SK-N-SH (cell line): ENCODE measurements around the gene PRRT1B. TPM values are rescaled to one million over a fixed set of nuclear protein-coding genes. Genes with fewer than 3 reads are reported as not detected.

Experiments used
- CTCF ChIA-PET: fragments of 300-600, 350-600 bp; formaldehyde crosslinking; extraction: SDS; loops from one replicate; lab custom pipeline; 2021; lab: Yijun Ruan, JAX
- POLR2A ChIA-PET: fragments of 350-600 bp; sonication (Branson Sonifier 250); formaldehyde crosslinking; extraction: SDS; loops from one replicate; lab custom pipeline; 2020; ENCODE audit warnings: antibody characterized with exemption, inconsistent platforms; lab: Yijun Ruan, JAX
- DNase-seq: peaks from one replicate; pipeline ENCODE4 v3.0.0; 2012
- H2AFZ ChIP-seq: fragments of 200-600 bp; sonication (generic); 2 replicates; pipeline ENCODE4 v1.8.1; 2016; ENCODE audit warnings: antibody characterized with exemption, mild to moderate bottlenecking, low read depth
- H3F3A ChIP-seq: fragments of 200-600 bp; sonication (generic); replicated peaks from 2 replicates; pipeline ENCODE3; 2016; ENCODE audit warnings: antibody characterized with exemption, mild to moderate bottlenecking; ENCODE audit not compliant: insufficient read depth
- H3K27ac ChIP-seq, 2 experiments: fragments of 200-500 bp in 1 of 2; fragments of 200-600 bp in 1 of 2; sonication (Bioruptor generic) in 1 of 2; sonication (generic), shearing (Covaris generic) in 1 of 2; 2 replicates each; pipeline versions ENCODE4 v1.5.1 to v1.6.1; 2014 to 2016; ENCODE audit warnings: low read depth in 2 of 2, inconsistent platforms in 1 of 2, low read length in 1 of 2, mild to moderate bottlenecking in 1 of 2, mixed read lengths in 1 of 2
- H3K27me3 ChIP-seq: fragments of 200-600 bp; sonication (generic), shearing (Covaris generic); 2 replicates; pipeline ENCODE4 v1.6.1; 2016; ENCODE audit warnings: mixed run types; ENCODE audit not compliant: insufficient read depth
- H3K36me3 ChIP-seq, 2 experiments: fragments of 200-500 bp in 1 of 2; fragments of 200-600 bp in 1 of 2; sonication (Bioruptor generic) in 1 of 2; sonication (generic) in 1 of 2; replicated peaks in 1 of 2; 2 replicates each; pipeline versions ENCODE3 to v1.5.1; 2014 to 2016; ENCODE audit warnings: low read length in 1 of 2, mild to moderate bottlenecking in 1 of 2; ENCODE audit not compliant: insufficient read depth in 2 of 2, control insufficient read depth in 1 of 2
- H3K4me1 ChIP-seq, 2 experiments: fragments of 200-500 bp in 1 of 2; fragments of 200-600 bp in 1 of 2; sonication (Bioruptor generic) in 1 of 2; sonication (generic), shearing (Covaris generic) in 1 of 2; 2 replicates each; pipeline versions ENCODE4 v1.5.1 to v1.6.1; 2014 to 2016; ENCODE audit warnings: low read depth in 1 of 2, low read length in 1 of 2, mixed run types in 1 of 2; ENCODE audit not compliant: insufficient read depth in 2 of 2, control insufficient read depth in 1 of 2
- H3K4me2 ChIP-seq: fragments of 200-600 bp; sonication (generic), shearing (Covaris generic); 2 replicates; pipeline ENCODE4 v1.6.1; 2017; ENCODE audit warnings: mixed run types
- H3K4me3 ChIP-seq, 2 experiments: fragments of 200-500 bp in 1 of 2; fragments of 200-600 bp in 1 of 2; sonication (Bioruptor generic) in 1 of 2; sonication (generic), shearing (Covaris generic) in 1 of 2; 2 replicates each; pipeline versions ENCODE4 v1.5.1 to v1.8.1; 2014 to 2016; ENCODE audit warnings: low read depth in 2 of 2, inconsistent platforms in 1 of 2, low read length in 1 of 2, mild to moderate bottlenecking in 1 of 2, mixed read lengths in 1 of 2, moderate library complexity in 1 of 2
- H3K79me2 ChIP-seq: fragments of 200-600 bp; sonication (generic); 2 replicates; pipeline ENCODE4 v1.8.1; 2017; ENCODE audit warnings: mild to moderate bottlenecking; ENCODE audit not compliant: insufficient read depth
- H3K9ac ChIP-seq: fragments of 200-600 bp; sonication (generic); 2 replicates; pipeline ENCODE4 v1.6.1; 2017; ENCODE audit warnings: mixed run types
- H3K9me2 ChIP-seq: fragments of 200-600 bp; sonication (generic); 2 replicates; pipeline ENCODE4 v1.6.1; 2017; ENCODE audit warnings: mixed run types
- H3K9me3 ChIP-seq: fragments of 200-600 bp; sonication (generic); 2 replicates; pipeline ENCODE4 v1.6.1; 2017; ENCODE audit warnings: mixed run types, mild to moderate bottlenecking, moderate library complexity
- H4K20me1 ChIP-seq: fragments of 200-600 bp; sonication (generic); 2 replicates; pipeline ENCODE4 v1.6.1; 2017; ENCODE audit warnings: mild to moderate bottlenecking, mixed run types; ENCODE audit not compliant: insufficient read depth
- GATA2 ChIP-seq: sonication (generic); formaldehyde crosslinking; IDR thresholded peaks from 2 replicates; pipeline ENCODE4 v1.5.0; 2020; ENCODE audit warnings: mild to moderate bottlenecking, missing genetic modification reagents
- RAD21 ChIP-seq: IDR thresholded peaks from 2 replicates; pipeline ENCODE4 v1.6.1; 2012; ENCODE audit warnings: mild to moderate bottlenecking, low read length
- SMC3 ChIP-seq: IDR thresholded peaks from 2 replicates; pipeline ENCODE4 v1.6.1; 2012; ENCODE audit warnings: low read depth, low read length, improper control_type of control experiment
- TEAD4 ChIP-seq: IDR thresholded peaks from 2 replicates; pipeline ENCODE4 v1.4.0; 2012; ENCODE audit warnings: mild to moderate bottlenecking, borderline replicate concordance; ENCODE audit not compliant: insufficient read depth
- WGBS: methylation state at CpG from one replicate; pipeline ENCODE4 v1.1.6; 2017; ENCODE audit warnings: low lambda C conversion rate; 5-methylcytosine and 5-hydroxymethylcytosine counted together
- polyA plus RNA-seq, 3 experiments: library from polyadenylated mRNA; depleted of rRNA; stranded (reverse); fragments of >200 nt; gene quantifications; 2 replicates each; pipeline ENCODE4 v1.2.3, GENCODE V29; 2012
- TF ChIP-seq, protein P1 (sequence below): fragments of 200-600 bp; sonication (generic); IDR thresholded peaks from 2 replicates; pipeline ENCODE4 v1.6.1; 2017; ENCODE audit warnings: antibody characterized with exemption, mild to moderate bottlenecking, moderate library complexity
- TF ChIP-seq, protein P2 (sequence below): IDR thresholded peaks from 2 replicates; pipeline ENCODE4; 2012
- TF ChIP-seq, protein P3 (sequence below): IDR thresholded peaks from 2 replicates; pipeline ENCODE4 v1.6.1; 2012; ENCODE audit warnings: mild to moderate bottlenecking, low read depth, low read length, moderate library complexity

The PRRT1B gene
- polyA plus RNA-seq, 1 of the 3 experiments (the other 2 are of a cell fraction): not detected

DNA sequence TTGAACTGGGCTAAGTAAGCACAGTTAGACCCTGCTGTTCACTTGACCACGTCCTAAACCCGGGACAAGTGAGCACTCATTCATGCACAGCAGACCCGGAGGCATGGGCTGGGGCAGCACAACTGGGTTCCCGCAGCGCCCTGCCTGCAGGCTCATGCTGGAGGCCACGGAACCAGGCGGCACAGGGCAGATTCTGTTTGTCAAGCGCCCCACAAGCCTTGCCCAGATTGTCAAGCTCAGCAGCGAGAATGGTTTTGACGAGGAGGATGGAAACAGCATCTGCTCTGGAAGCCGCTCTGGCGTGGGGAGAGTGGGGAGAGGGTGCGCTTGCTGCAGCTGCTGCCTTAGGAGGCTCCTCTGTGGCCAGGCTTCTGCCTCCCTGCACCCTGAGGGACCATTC lies 32.7 kb downstream of the PRRT1B start:
- Histone ChIP-seq H4K20me1 (no peaks in the 10 kb centered on the region), H3K9ac (no peak overlapping the region), H3K4me2 (no peak overlapping the region), H3K36me3 (peaks cover 5 to 30% of the 10 kb centered on the region in 2 experiments), H3K4me1 (peaks cover 0 to 4% of the 10 kb centered on the region in 2 experiments; a peak in 1 of 4 replicates), H3K9me3 (no peaks in the 10 kb centered on the region), H2AFZ (no peak overlapping the region), H3K4me3 (no peak overlapping the region), H3K27ac (no peak overlapping the region), H3K27me3 (no peaks in the 10 kb centered on the region), H3K9me2 (no peaks in the 10 kb centered on the region), H3F3A (no peaks in the 10 kb centered on the region), H3K79me2 (no peaks in the 10 kb centered on the region)
- POLR2A ChIA-PET: no interaction called here
- CTCF ChIA-PET: interaction anchor here (0.9 to 1.8 kb wide), 3 partner anchors 100 to 211 kb away, joined by 3 to 9 read pairs (median 4); no protein-coding TSS in a partner anchor
- TF ChIP-seq GATA2 (no peak), TEAD4 (no peak), SMC3 (no peak), RAD21 (no peak)
- TF ChIP-seq, protein P1, sequence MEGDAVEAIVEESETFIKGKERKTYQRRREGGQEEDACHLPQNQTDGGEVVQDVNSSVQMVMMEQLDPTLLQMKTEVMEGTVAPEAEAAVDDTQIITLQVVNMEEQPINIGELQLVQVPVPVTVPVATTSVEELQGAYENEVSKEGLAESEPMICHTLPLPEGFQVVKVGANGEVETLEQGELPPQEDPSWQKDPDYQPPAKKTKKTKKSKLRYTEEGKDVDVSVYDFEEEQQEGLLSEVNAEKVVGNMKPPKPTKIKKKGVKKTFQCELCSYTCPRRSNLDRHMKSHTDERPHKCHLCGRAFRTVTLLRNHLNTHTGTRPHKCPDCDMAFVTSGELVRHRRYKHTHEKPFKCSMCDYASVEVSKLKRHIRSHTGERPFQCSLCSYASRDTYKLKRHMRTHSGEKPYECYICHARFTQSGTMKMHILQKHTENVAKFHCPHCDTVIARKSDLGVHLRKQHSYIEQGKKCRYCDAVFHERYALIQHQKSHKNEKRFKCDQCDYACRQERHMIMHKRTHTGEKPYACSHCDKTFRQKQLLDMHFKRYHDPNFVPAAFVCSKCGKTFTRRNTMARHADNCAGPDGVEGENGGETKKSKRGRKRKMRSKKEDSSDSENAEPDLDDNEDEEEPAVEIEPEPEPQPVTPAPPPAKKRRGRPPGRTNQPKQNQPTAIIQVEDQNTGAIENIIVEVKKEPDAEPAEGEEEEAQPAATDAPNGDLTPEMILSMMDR: no peak
- TF ChIP-seq, protein P2, sequence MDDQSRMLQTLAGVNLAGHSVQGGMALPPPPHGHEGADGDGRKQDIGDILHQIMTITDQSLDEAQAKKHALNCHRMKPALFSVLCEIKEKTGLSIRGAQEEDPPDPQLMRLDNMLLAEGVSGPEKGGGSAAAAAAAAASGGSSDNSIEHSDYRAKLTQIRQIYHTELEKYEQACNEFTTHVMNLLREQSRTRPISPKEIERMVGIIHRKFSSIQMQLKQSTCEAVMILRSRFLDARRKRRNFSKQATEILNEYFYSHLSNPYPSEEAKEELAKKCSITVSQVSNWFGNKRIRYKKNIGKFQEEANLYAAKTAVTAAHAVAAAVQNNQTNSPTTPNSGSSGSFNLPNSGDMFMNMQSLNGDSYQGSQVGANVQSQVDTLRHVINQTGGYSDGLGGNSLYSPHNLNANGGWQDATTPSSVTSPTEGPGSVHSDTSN: no peak
- WGBS: 89% methylated on average over 7 of the region's 13 CpGs
- no peak for DNase-seq

DNA sequence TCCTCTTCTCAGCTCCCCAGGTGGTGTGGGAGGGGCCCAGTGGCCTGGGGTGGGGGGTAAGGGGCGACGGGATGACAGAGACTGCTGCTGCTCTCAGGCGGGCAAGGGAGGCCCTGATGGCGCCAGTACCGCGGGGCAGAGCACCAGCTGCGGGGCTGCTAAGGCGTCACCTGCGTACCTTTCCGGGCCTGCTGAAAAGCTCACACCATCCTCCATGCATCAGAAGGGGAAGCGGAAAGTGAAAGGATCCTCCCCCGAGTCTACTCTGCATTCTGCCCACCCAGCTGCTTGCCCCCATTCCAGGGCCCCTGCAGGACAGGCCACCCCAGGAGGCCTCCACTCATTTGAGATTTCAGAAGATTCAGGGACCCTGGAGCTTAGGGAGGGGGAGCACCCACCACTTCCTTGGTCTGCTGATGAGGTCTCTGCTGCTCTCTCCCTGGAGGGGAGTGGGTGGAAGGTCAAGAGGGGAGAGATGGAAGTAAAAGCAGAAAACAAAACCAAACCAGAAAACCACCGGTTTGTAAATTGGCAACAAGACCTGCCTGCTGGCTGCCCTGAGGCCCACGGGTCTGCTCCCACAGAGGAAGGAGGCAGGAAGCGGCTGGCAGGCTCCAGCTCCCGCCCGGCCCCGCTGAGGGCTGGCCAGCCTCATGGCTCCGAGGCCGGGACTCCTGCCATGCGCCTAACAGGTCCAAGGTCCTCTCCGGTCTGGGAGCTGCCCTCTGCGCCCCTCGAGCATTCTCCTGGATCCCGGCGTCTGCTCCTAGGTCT lies 33.6 kb downstream of the PRRT1B start:
- Histone ChIP-seq H3F3A (no peaks in the 10 kb centered on the region), H3K4me2 (no peak overlapping the region), H3K27ac (no peak overlapping the region; a peak in 1 of 4 replicates), H4K20me1 (no peaks in the 10 kb centered on the region), H3K79me2 (no peaks in the 10 kb centered on the region), H3K4me1 (peaks cover 0 to 4% of the 10 kb centered on the region in 2 experiments; a peak in 1 of 4 replicates), H3K27me3 (no peaks in the 10 kb centered on the region), H3K4me3 (no peak overlapping the region), H3K9me2 (no peaks in the 10 kb centered on the region), H3K9me3 (no peaks in the 10 kb centered on the region), H3K9ac (no peak overlapping the region), H3K36me3 (peaks cover 5 to 34% of the 10 kb centered on the region in 2 experiments), H2AFZ (no peak overlapping the region)
- peak; percentile 56 for DNase-seq
- ChIA-PET POLR2A (interaction anchor here (0.8 kb wide), 1 partner anchor 48 kb away, joined by 3 read pairs; the partner anchor contains the start of gene UCK1), CTCF (interaction anchor here (0.9 to 1.8 kb wide), 4 partner anchors 13 to 212 kb away, joined by 3 to 9 read pairs (median 4); no protein-coding TSS in a partner anchor)
- TF ChIP-seq, protein P3, sequence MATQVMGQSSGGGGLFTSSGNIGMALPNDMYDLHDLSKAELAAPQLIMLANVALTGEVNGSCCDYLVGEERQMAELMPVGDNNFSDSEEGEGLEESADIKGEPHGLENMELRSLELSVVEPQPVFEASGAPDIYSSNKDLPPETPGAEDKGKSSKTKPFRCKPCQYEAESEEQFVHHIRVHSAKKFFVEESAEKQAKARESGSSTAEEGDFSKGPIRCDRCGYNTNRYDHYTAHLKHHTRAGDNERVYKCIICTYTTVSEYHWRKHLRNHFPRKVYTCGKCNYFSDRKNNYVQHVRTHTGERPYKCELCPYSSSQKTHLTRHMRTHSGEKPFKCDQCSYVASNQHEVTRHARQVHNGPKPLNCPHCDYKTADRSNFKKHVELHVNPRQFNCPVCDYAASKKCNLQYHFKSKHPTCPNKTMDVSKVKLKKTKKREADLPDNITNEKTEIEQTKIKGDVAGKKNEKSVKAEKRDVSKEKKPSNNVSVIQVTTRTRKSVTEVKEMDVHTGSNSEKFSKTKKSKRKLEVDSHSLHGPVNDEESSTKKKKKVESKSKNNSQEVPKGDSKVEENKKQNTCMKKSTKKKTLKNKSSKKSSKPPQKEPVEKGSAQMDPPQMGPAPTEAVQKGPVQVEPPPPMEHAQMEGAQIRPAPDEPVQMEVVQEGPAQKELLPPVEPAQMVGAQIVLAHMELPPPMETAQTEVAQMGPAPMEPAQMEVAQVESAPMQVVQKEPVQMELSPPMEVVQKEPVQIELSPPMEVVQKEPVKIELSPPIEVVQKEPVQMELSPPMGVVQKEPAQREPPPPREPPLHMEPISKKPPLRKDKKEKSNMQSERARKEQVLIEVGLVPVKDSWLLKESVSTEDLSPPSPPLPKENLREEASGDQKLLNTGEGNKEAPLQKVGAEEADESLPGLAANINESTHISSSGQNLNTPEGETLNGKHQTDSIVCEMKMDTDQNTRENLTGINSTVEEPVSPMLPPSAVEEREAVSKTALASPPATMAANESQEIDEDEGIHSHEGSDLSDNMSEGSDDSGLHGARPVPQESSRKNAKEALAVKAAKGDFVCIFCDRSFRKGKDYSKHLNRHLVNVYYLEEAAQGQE: no peak
- WGBS: 94% methylated on average over 15 of the region's 26 CpGs
